ENCODE measurements around the gene IRF7. TPM values are rescaled to one million over a fixed set of nuclear protein-coding genes. Genes with fewer than 3 reads are reported as not detected.

IRF7 gene
- total and polyA plus RNA-seq, 9 of the 15 experiments (the other 6 are each of a cell fraction or from before 2014, with no cell fraction given): 0.27 to 7.6 (median 1.8) TPM

DNA sequence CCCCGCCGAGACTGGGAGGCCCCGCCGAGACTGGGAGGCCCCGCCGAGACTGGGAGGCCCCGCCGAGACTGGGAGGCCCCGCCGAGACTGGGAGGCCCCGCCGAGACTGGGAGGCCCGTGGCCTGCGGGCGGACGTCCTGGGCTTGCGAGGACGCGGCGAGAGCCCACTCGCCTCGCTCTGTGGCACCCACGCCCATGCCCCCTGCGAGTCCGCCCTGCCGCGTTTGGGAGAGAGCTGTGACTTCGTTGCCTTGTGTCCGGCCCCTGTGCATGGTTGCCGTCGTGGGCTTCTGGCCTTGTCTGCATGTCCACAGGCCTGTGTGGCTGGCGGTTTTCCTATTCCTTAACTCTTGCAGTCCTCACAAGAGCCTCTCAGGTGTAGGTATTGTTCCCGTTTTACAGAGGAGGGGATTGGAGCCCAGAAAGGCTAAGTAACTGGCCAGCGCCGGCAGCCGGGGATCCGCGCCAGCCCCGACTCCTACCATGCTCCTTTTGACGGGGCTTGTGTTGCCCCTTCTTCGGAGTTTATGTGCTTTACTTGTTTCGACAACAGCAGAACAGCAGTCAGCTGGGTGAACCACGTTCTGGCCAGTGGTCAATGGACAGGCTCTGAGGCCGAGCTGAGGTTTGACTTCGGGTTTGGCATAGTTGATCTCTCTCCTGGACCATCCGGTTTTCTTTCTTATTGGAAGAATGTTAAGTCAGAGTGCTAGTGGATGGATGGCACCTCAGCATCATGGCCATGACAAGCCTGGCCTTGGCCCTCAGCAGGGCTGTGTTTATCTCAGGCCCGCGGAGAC is 38.7 kb downstream of the IRF7 start:
- no peak overlapping the region for H2AFZ ChIP-seq (ENCODE audit: low read depth, low read length)
- POLR2A ChIA-PET: interaction anchor here (0.5 to 2.0 kb wide), 4 partner anchors 8 to 234 kb away, joined by 3 to 6 read pairs (median 4); no protein-coding TSS in a partner anchor
- CTCF ChIA-PET (ENCODE audit: low intra/inter-chr PET ratio): no interaction called here
- no peak for TF ChIP-seq PHTF2 (CRISPR knock-in tag; IDR thresholded peaks at IDR 0.05)
- no peak for TF ChIP-seq THAP7 (CRISPR knock-in tag; IDR thresholded peaks at IDR 0.05)
- TF ChIP-seq CHD1 (IDR thresholded peaks at IDR 0.05; ENCODE audit: low read length): no peak
- no peak for TF ChIP-seq E2F3 (CRISPR knock-in tag; IDR thresholded peaks at IDR 0.05)
- TF ChIP-seq ARID3A (IDR thresholded peaks at IDR 0.05; ENCODE audit: borderline replicate concordance, low read depth, low read length): no peak
- no peak for TF ChIP-seq HMG20B (CRISPR knock-in tag; IDR thresholded peaks at IDR 0.05)
- TF ChIP-seq NR4A1 (CRISPR knock-in tag; IDR thresholded peaks at IDR 0.05): no peak
- TF ChIP-seq NR4A1 (tag; IDR thresholded peaks at IDR 0.05): no peak
- no peak for TF ChIP-seq GATAD2B (IDR thresholded peaks at IDR 0.05; ENCODE audit: borderline replicate concordance)
- peak; percentile 55 for TF ChIP-seq SAP30 (IDR thresholded peaks at IDR 0.05; ENCODE audit: borderline replicate concordance, insufficient read depth, low read depth, low read length, poor library complexity, severe bottlenecking)
- 0 out of 2 replicates have a peak, but pooled peaks have one; percentile 22 for TF ChIP-seq GABPB1 (CRISPR knock-in tag; IDR thresholded peaks at IDR 0.05)
- 0 out of 4 replicates have a peak, but pooled peaks of 1 of the 2 experiments have one; percentile 48 for TF ChIP-seq SIN3A (IDR thresholded peaks at IDR 0.05; ENCODE audit: borderline replicate concordance in 2 of 2, control insufficient read depth in 1 of 2, low read depth in 2 of 2, low read length in 2 of 2)
- TF ChIP-seq NR2C2 (CRISPR knock-in tag; IDR thresholded peaks at IDR 0.05): 0 out of 2 replicates have a peak, but pooled peaks have one; percentile 27
- TF ChIP-seq NR2C2 (tag; IDR thresholded peaks at IDR 0.05): peak; percentile 92

More for the DNA sequence above, 38.7 kb downstream of the IRF7 start:
- peaks cover 43% of the 10 kb centered on the region for H4K20me1 ChIP-seq (replicated peaks; ENCODE audit: control insufficient read depth, insufficient read depth, low read length)
- in situ Hi-C loops (cut with MboI) (no loop called here), intact Hi-C loops (cut with micrococcal nuclease) (no loop called here)
- H3K9me3 ChIP-seq (replicated peaks; ENCODE audit: control insufficient read depth, insufficient read depth, low read depth, low read length): no peaks in the 10 kb centered on the region
- peaks cover 75% of the 10 kb centered on the region for H3K79me2 ChIP-seq (ENCODE audit: control insufficient read depth, insufficient read depth, low read length)
- peak overlapping the region; percentile 97 to 100 for H3K9ac ChIP-seq (ENCODE audit: insufficient read depth in 1 of 2, low read depth in 2 of 2, low read length in 2 of 2)
- H3K36me3 ChIP-seq (ENCODE audit: control insufficient read depth, insufficient read depth, low read length): peaks cover 44% of the 10 kb centered on the region; the same call in 2 of the 3 replicates
- H3K27ac ChIP-seq (ENCODE audit: extremely low read depth, low read depth, low read length): peak overlapping the region; percentile 100
- no peaks in the 10 kb centered on the region for H3K27me3 ChIP-seq (ENCODE audit: control insufficient read depth in 2 of 2, insufficient read depth in 2 of 2, low read length in 2 of 2)
- FAIRE-seq (peak; percentile 48), DNase-seq (ENCODE audit: extremely low read depth in 1 of 4, low spot score in 3 of 4) (peak in 1 of 4 experiments; percentile 49), ATAC-seq (no peak)
- H3K9me1 ChIP-seq (ENCODE audit: control insufficient read depth, insufficient read depth, low read length): peaks cover 16% of the 10 kb centered on the region
- H3K4me2 ChIP-seq (ENCODE audit: insufficient read depth, low read length): peak overlapping the region; percentile 97
- peaks cover 43 to 73% of the 10 kb centered on the region in 2 experiments for H3K4me1 ChIP-seq (replicated peaks in 1 of 2; ENCODE audit: control insufficient read depth in 2 of 2, insufficient read depth in 2 of 2, low read length in 2 of 2)
- 1% methylated on average over 31 of the region's 48 CpGs for WGBS (ENCODE audit: insufficient coverage, low coverage, missing lambda C conversion rate)
- no TSS peak for BruUV-seq (replicated peaks)
- H3K4me3 ChIP-seq: peak overlapping the region; percentile 90
